Endodermal cell (in vitro differentiated cells): Measurements from ENCODE around the gene FAM120B. TPM values are rescaled to one million over a fixed set of nuclear protein-coding genes. Genes with fewer than 3 reads are reported as not detected.

Source experiments
- DNase-seq: peaks from one replicate; pipeline ENCODE4 v3.0.0-alpha.2; 2017
- H3K27ac ChIP-seq: 2 replicates; pipeline ENCODE4 v1.5.1; 2013; ENCODE audit warnings: mild to moderate bottlenecking, low read depth, low read length, moderate library complexity
- H3K27me3 ChIP-seq: 2 replicates; pipeline ENCODE4 v1.6.1; 2013; ENCODE audit warnings: mild to moderate bottlenecking, low read length, moderate library complexity; ENCODE audit not compliant: insufficient read depth, control insufficient read depth, poor library complexity, severe bottlenecking
- H3K36me3 ChIP-seq: 2 replicates; pipeline ENCODE4 v1.7.0; 2013; ENCODE audit warnings: mild to moderate bottlenecking, low read length, moderate library complexity; ENCODE audit not compliant: control insufficient read depth, insufficient read depth
- H3K4me1 ChIP-seq: one replicate; pipeline ENCODE4 v1.7.0; 2013; ENCODE audit warnings: low read length; ENCODE audit not compliant: control insufficient read depth, insufficient read depth
- H3K4me3 ChIP-seq: 2 replicates; pipeline ENCODE4 v1.5.1; 2013; ENCODE audit warnings: mild to moderate bottlenecking, low read length, moderate library complexity
- H3K9ac ChIP-seq: 2 replicates; pipeline ENCODE4 v1.6.1; 2013; ENCODE audit warnings: mild to moderate bottlenecking, low read length, moderate library complexity; ENCODE audit not compliant: poor library complexity, severe bottlenecking; ENCODE audit errors: extremely low read depth
- H3K9me3 ChIP-seq: 2 replicates; pipeline ENCODE4 v1.6.1; 2013; ENCODE audit warnings: mild to moderate bottlenecking, low read length, moderate library complexity; ENCODE audit not compliant: control insufficient read depth
- H3K27ac Mint-ChIP-seq: 2 replicates; pipeline ENCODE4 v1.8.0; 2020; ENCODE audit warnings: mixed read lengths
- H3K27me3 Mint-ChIP-seq: 2 replicates; pipeline ENCODE4 v1.8.0; 2021; ENCODE audit warnings: mild to moderate bottlenecking, mixed read lengths; ENCODE audit not compliant: insufficient read depth
- H3K36me3 Mint-ChIP-seq: 2 replicates; pipeline ENCODE4 v1.8.0; 2020; ENCODE audit warnings: low read depth, mixed read lengths
- H3K4me1 Mint-ChIP-seq: 2 replicates; pipeline ENCODE4 v1.8.0; 2020; ENCODE audit warnings: mixed read lengths
- H3K4me3 Mint-ChIP-seq: 2 replicates; pipeline ENCODE4 v1.8.0; 2020; ENCODE audit warnings: mild to moderate bottlenecking, moderate library complexity, mixed read lengths
- H3K9me3 Mint-ChIP-seq: 2 replicates; pipeline ENCODE4 v1.8.0; 2020; ENCODE audit warnings: mild to moderate bottlenecking, mixed read lengths
- WGBS, 2 experiments: methylation state at CpG; one replicate each; pipeline versions ENCODE4 v1.1.5 to v1.1.7; 2013; ENCODE audit warnings: missing lambda C conversion rate in 2 of 2, mixed read lengths in 1 of 2; ENCODE audit not compliant: insufficient coverage in 1 of 2, insufficient read length in 1 of 2; 5-methylcytosine and 5-hydroxymethylcytosine counted together
- total RNA-seq, 2 donors: library from RNA; stranded (reverse); fragmentation: NEBNext Ultra II Directional in 1 of 2; extraction: Animal tissue kit (Norgen Biotek cat#: 25700) in 1 of 2; gene quantifications; 2 replicates in 1 of 2; 3 replicates in 1 of 2; pipeline ENCODE4 v1.2.1, GENCODE V29; 2021
- TF ChIP-seq, protein P1 (sequence below): fragments of 200-600 bp; sonication (generic); conservative IDR thresholded peaks from 2 replicates; pipeline ENCODE4 v1.5.0; 2021; ENCODE audit warnings: antibody characterized with exemption, mild to moderate bottlenecking

The FAM120B gene
- total RNA-seq, 2 donors from 2014 or later = 25.7 to 27.5 TPM

DNA sequence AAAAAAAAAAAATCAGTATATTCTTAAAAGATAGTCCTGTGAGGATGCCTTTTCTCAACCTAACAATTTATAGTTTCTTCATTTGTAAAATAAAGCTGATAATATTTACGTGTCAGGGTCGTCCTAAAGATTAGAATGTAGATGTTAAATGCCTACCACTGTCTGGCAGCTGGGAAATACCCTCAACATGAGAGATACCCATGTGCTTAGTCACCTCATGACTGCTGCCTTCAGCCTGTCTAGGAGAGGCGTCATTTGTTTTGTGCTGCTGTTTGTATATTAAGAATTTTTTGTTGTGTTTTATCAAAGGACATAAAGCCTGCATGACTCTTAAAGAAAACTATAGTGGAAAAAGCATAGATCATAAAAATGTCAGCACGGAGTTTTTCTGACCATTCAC, 9.5 kb downstream of the FAM120B start:
- TF ChIP-seq, protein P1, sequence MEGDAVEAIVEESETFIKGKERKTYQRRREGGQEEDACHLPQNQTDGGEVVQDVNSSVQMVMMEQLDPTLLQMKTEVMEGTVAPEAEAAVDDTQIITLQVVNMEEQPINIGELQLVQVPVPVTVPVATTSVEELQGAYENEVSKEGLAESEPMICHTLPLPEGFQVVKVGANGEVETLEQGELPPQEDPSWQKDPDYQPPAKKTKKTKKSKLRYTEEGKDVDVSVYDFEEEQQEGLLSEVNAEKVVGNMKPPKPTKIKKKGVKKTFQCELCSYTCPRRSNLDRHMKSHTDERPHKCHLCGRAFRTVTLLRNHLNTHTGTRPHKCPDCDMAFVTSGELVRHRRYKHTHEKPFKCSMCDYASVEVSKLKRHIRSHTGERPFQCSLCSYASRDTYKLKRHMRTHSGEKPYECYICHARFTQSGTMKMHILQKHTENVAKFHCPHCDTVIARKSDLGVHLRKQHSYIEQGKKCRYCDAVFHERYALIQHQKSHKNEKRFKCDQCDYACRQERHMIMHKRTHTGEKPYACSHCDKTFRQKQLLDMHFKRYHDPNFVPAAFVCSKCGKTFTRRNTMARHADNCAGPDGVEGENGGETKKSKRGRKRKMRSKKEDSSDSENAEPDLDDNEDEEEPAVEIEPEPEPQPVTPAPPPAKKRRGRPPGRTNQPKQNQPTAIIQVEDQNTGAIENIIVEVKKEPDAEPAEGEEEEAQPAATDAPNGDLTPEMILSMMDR = no peak
- H3K4me1 Mint-ChIP-seq = no peaks in the 10 kb centered on the region
- DNase-seq = no peak
- no peak overlapping the region for H3K27ac ChIP-seq
- H3K4me3 ChIP-seq = no peak overlapping the region
- H3K9me3 Mint-ChIP-seq = no peaks in the 10 kb centered on the region
- H3K9ac ChIP-seq = no peak overlapping the region
- no peak overlapping the region for H3K4me3 Mint-ChIP-seq
- H3K27ac Mint-ChIP-seq = no peak overlapping the region
- H3K27me3 Mint-ChIP-seq = no peaks in the 10 kb centered on the region
- no peaks in the 10 kb centered on the region for H3K4me1 ChIP-seq
- H3K9me3 ChIP-seq = no peaks in the 10 kb centered on the region
- 96% methylated on average over 4 of the region's 4 CpGs for WGBS, 2 experiments
- peaks cover 29% of the 10 kb centered on the region for H3K36me3 Mint-ChIP-seq
- H3K36me3 ChIP-seq = peaks cover 25% of the 10 kb centered on the region
- no peaks in the 10 kb centered on the region for H3K27me3 ChIP-seq

GRCh38 chr6:170317076-170317475, 10.5 kb downstream of the FAM120B start:
- Histone ChIP-seq H3K36me3 (peaks cover 31% of the 10 kb centered on the region), H3K4me3 (no peak overlapping the region), H3K27me3 (no peaks in the 10 kb centered on the region), H3K27ac (no peak overlapping the region), H3K4me1 (no peaks in the 10 kb centered on the region), H3K9ac (no peak overlapping the region), H3K9me3 (no peaks in the 10 kb centered on the region)
- Mint-ChIP-seq H3K36me3 (peaks cover 32% of the 10 kb centered on the region), H3K9me3 (no peaks in the 10 kb centered on the region), H3K27ac (no peak overlapping the region), H3K4me3 (no peak overlapping the region), H3K4me1 (no peaks in the 10 kb centered on the region), H3K27me3 (no peaks in the 10 kb centered on the region)
- TF ChIP-seq, protein P1 = no peak
- DNase-seq = no peak
- 100% methylated on average over 1 of the region's 1 CpG; no CpG with 5 or more reads in 1 of the 2 experiments for WGBS, 2 experiments

- no peak overlapping the region for H3K27ac Mint-ChIP-seq
- H3K4me1 Mint-ChIP-seq = no peaks in the 10 kb centered on the region
- no peak overlapping the region for H3K4me3 Mint-ChIP-seq
- H3K9ac ChIP-seq = no peak overlapping the region
- TF ChIP-seq, protein P1 = no peak
- no peaks in the 10 kb centered on the region for H3K9me3 ChIP-seq
- H3K27me3 Mint-ChIP-seq = no peaks in the 10 kb centered on the region
- H3K27ac ChIP-seq = no peak overlapping the region
- no peak for DNase-seq
- H3K4me3 ChIP-seq = no peak overlapping the region
- WGBS, 2 experiments = 90 to 93% methylated on average over 4 to 5 of the region's 5 CpGs
- H3K36me3 ChIP-seq = peaks cover 37% of the 10 kb centered on the region
- peaks cover 38% of the 10 kb centered on the region for H3K36me3 Mint-ChIP-seq
- no peaks in the 10 kb centered on the region for H3K9me3 Mint-ChIP-seq
- no peaks in the 10 kb centered on the region for H3K27me3 ChIP-seq
- no peaks in the 10 kb centered on the region for H3K4me1 ChIP-seq
These were observed 11.2 kb downstream of the FAM120B start for GRCh38 chr6:170317718-170318117.
